ENCODE measurements around the gene TOR4A.
A peak's percentile ranks its signal among the peaks of the same experiment; 100 is the strongest.
"Not testable (repeated sequence)": the region's sequence is repeated elsewhere in the genome, so short reads cannot be mapped to it uniquely, and the experiment has no call there.

The TOR4A gene

DNA sequence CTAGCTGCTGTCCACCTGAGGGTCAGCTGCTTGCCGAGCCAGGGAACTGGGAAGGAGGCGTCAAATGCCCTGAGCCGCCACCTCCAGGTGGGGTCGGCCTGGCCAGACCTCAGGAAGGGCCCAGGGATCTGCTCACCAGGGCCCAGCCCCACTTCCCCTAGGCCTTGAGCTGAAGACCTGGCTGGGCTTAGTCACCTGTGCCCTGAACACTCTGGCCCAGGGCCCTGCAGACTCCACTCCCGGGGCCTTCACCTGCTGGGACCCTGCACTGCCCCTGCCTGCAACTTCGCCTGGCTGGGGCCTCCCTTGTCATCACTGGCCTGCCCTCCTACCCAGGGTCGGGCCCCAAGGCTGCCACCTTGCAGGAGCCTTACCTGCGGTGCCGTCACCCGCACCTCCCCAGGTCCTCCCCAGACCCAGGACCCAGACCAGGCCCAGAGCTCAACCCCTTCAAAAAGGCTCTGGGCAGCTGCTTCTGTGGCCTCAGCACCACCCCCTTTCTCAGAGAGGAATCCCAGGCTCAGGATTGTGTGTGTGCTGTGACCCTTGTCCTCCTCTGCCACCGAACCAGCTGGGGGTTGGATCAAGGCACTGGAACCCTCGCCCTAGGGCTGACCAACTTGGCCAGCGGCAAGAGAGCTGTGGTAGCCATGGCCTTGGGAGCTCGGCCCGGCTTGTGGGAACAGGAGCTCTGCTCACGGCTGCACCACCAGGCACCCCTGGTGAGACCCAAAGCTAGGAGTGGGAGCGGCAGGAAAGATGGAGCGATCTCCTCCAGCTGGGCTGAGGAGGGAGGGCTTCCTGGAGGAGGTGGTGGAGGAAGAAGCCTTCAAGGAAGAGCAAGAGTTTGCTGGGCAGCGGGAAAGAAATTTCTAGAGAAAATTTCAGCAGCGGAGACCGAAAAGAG is 23.6 kb upstream of the TOR4A start:
- DNase-seq, result no peak

DNA sequence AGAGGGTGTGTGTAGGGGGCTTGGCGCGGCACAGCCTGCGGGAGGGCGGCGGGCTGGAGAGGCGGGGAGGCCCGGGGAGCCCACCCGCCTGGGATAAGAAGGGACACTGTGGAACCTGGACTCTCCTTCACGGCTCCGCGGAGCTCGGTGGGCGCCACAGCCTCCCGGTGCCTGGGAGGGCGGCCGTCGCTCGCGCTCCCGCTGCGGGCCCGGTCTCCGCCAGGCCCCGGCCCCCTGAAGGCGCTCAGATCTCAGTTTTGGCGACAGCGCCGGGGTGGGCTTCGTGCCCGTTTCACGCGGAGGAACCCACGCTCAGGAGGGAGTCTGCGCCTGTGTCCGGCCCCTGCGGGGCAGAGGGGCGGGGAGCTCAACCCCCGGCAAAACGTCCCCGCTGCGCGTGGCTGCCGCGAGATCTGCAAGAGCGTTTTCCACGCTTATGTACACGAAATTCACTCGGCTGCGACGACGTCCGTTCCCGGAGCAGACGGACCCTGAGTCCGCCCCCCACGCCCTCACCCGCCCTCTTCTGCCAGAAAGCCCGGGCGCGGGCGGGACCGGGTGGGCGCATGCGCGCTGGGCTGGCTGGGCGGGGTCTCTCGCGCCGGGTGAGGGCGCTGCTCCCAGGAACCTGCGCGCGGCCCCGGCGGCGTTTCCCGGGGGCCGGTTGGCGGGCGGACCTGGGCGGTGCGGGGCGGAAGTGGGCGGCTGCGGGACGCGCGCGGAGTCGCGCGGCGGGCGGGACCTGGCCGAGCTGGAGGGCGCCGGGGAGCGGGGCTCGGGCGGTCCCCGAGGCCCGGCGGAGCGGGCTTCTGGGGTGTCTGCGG is 22.7 kb upstream of the TOR4A start, which contains the start of gene NELFB:
Gene NELFB (plus strand): TSS at position 704 of the 824 bp plus-strand sequence.
- peak; percentile 76 to 95 for DNase-seq

DNA sequence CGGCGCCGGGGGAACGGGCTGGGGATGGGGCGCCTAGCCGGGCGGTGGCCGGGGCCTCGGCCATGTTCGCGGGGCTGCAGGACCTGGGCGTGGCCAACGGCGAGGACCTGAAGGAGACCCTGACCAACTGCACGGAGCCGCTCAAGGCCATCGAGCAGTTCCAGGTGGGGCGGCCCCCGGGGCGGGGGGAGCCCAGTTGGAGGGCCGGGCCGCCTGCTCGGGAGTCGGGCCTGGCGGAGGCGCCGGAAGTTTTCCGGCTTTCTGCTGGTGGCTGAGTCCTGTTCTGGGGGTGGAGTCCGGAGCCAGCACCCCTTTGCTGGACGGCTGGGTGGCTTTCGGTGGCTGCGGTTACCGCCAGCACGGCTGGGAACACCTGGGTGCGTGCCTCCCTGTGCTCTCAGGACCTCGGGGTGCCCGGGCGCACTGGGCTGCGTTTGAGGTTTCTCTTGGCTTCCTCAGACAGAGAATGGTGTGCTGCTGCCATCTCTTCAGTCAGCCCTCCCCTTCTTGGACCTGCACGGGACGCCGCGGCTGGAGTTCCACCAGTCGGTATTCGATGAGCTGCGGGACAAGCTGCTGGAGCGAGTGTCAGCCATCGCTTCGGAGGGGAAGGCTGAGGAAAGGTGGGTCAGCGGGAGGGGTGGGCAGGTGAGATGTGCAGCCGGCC is 21.9 kb upstream of the TOR4A start:
- peak; percentile 17 to 19 for DNase-seq

DNA sequence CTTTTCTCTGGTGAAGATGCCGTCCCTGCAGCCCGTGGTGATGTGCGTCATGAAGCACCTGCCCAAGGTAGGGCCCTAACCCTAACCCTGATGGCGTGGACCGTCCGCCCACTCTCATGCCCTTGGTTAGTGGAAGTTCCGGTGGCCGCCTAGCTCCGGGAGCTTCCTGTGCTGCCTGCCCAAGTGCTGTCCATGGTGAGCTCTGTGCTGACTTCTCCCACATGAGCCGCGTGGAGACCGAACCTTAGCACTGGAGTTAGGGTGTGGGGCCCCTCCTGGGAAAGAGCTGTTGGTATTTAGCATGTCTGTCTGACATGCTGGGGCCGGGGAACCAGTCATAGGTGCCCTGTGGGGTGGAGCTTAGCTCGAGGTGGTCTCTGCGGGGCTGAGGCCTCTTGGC is 21.2 kb upstream of the TOR4A start:
- DNase-seq, result no peak

DNA sequence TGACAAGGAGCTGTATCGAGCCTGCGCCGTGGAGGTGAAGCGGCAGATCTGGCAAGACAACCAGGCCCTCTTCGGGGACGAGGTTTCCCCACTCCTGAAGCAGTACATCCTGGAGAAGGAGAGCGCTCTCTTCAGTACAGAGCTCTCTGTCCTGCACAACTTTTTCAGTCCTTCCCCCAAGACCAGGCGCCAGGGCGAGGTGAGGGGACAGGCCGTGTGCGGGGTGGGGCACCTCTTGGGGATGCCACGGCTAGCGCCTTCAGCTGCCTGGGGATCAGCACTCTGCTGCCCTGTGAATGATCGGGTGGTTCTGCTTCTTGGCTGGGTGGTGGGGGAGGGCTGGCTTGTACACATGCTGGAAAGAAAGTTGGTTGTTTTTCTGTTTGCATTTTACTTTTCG is 20.7 kb upstream of the TOR4A start:
- DNase-seq, result no peak

DNA sequence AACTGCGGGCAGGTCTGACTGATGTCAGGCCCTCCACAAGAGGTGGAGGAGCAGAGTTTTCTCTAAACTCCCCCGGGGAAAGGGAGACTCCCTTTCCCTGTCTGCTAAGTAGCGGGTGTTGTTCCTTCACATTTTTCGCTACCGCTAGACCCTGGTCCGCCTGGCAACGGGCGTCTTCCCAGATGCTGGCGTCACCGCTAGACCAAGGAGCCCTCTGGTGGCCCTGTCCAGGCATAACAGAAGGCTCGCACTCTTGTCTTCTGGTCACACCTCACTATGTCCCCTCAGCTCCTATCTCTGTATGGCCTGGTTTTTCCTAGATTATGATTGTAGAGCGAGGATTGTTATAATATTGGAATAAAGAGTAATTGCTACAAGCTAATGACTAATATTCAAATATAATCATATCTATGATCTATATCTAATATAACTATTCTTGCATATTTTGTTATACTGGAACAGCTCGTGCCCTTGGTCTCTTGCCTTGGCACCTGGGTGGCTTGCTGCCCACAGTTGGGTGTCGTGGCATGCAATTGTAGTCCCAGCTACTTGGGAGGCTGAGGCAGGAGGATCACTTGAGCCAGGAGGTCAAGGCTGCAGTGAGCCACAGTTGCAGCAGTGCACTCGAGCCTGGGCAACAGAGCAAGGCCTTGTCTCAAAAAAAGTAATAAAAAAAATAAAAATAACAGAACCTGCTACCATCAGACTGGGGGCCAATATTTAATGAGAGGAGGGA is 15.2 kb upstream of the TOR4A start:
- not testable (repeated sequence) for DNase-seq

DNA sequence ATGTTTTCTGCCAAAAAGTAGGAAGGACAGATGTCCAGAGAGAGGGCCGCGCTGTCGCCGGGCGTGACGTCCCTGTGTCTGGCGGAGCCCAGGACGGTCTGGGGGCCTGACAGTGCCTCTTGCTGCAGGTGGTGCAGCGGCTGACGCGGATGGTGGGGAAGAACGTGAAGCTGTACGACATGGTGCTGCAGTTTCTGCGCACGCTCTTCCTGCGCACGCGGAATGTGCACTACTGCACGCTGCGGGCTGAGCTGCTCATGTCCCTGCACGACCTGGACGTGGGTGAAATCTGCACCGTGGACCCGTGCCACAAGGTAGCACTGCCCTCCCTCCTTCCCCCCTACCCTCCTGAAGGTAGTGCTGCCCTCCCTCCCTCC is 14.6 kb upstream of the TOR4A start:
- no peak for DNase-seq

DNA sequence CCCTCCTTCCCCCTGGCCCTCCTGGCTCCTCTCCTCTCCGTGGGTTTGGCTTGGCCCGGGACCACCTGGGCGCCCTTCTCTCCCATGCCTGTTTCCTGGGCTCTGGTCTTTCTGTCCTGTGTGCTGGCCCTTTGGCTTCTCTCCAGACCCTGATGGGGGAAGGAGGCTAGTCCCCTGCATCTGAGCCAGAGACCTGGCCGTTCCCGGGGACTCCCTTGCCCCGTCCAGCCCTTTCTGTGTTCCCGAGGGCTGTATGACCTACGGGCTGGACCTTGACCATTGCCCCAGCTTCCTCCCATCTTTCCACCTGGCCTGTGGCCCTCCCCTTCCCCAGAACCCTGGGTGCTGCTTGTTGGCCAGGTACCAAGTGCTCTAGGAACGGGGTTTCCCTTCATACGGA is 14.0 kb upstream of the TOR4A start:
- DNase-seq, result no peak

DNA sequence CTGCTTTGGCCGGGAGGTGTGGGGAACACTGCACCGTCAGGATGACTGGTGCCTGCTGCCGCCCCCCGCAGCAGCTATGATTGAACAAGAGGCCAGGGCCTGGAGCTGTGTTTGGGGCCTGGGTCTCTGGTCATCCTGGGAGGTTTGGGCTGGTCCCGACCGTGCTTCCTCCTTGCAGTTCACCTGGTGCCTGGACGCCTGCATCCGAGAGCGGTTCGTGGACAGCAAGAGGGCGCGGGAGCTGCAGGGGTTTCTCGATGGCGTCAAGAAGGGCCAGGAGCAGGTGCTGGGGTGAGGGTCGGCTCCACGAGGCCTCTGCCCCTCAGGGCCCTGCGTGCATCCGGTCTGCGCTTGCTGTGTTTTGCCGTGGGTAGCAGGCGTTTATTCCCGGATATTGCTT is 13.5 kb upstream of the TOR4A start:
- DNase-seq, result no peak

DNA sequence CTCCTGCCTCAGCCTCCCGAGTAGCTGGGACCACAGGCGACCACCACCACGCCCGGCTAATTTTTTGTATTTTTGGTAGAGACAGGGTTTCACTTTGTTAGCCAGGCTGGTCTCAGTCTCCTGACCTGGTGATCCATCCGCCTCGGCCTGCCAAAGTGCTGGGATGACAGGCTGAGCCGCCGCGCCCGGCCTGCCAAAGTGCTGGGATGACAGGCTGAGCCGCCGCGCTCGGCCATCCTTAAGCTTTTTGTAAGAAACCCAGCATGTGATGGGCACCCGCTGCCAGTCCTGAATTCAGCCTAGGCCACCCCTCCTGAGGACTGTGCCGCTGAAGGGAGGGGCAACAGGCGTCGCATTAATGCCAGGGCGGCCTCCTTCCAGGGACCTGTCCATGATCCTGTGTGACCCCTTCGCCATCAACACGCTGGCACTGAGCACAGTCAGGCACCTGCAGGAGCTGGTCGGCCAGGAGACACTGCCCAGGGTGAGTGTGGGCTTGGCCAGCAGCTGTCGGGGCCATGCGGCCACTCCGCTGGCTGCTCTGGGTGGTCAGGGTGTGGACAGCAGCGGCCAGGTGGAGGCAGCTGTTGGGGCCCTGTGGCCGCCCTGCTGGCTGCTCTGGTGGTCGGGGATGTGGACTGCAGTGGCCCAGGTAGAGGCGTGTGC is 11.9 kb upstream of the TOR4A start:
- no peak for DNase-seq

DNA sequence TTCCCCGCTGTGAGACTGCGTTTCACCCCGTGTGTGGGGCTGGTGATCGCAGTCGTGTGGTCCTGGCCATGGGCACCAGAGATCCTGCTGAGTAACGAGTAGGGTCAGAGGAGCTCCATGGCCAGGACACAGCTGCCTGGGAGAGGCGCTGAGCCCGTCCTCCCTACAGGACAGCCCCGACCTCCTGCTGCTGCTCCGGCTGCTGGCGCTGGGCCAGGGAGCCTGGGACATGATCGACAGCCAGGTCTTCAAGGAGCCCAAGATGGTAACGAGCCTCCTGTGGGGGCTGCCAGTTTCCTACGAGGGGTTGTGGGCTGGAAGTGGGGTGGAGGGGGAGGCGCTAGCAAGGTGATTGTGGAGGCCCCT is 11.4 kb upstream of the TOR4A start:
- DNase-seq, result no peak

DNA sequence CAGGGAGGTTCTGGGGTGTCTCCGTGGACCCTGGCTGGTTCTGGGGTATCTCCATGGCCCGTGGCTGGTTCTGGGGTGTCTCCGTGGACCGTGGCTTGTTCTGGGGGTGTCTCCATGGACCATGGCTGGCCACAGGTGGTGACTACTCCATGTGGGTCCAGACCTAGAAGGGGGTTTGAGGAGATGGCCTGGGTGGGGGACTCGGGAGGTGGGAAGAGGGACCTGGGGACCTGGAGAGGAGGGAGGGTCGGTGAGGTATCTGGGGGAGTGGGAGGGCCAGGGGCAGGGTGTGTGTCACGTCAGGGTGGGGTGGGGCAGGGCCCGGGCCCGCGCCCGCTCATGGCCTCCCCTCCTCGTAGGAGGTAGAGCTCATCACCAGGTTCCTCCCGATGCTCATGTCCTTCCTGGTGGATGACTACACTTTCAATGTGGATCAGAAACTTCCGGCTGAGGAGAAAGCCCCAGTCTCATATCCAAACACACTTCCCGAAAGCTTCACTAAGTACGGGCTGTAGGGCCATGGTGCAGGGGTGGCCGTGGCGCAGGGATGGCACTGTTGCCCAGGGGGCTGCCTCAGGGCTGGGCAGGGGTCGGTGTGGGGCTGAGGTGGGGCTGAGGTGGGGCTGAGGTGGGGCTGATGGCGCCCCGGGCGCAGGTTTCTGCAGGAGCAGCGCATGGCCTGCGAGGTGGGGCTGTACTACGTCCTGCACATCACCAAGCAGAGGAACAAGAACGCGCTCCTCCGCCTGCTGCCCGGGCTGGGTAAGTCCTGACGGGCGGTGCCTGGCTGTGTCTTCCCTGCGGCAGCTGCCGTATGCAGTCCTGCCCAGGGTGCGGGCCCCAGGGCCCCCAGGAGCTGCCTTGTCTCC is 10.7 kb upstream of the TOR4A start:
- no peak for DNase-seq

DNA sequence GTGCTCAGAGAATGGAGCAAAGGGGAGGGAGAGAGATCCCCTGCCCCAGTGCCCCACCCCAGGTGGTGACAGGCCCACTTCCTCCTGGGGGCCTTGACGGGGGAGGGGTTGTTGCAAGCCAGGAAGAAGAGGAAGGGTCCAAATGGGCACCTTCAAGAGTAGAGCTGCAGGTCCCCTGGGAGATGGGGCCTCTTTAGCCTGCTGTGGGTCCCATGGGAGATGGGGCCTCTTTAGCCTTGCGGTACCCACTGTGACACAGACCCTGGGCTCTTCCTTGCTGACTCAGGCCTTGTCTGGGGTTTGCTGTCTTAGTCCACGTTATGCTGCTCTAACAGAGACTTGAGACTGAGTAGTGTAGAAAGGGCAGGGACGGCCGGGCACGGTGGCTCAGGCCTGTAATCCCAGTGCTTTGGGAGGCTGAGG is 9.6 kb upstream of the TOR4A start:
- no peak for DNase-seq

DNA sequence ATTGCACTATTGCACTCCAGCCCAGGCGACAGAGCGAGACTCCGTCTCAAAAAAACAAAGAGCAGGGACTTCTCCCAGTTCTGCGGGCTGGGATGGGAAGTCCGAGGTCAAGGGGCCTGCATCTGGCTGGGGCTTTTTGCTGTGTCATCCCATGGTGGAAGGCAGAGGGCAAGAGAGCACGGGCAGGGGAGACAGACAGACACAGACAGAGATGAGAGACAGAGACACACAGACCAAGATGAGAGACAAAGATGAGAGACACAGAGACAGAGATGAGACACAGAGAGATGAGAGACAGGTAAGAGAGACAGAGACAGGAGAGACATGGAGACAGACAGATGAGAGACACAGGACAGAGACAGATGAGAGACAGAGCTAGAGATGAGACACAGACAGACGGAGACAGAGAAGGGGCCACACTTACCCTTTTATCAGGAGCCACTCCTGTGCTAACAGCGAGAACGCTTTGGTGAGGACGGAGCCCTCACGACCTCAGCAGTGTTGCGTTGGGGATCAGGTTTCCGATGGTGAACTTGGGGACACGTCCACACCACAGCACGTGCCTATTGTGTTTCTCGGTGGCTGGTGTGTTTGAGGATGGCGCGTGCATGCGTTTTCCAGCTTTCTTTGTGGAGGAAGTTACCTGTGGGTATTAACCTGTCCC is 8.9 kb upstream of the TOR4A start:
- DNase-seq, result peak; percentile 11 to 38

DNA sequence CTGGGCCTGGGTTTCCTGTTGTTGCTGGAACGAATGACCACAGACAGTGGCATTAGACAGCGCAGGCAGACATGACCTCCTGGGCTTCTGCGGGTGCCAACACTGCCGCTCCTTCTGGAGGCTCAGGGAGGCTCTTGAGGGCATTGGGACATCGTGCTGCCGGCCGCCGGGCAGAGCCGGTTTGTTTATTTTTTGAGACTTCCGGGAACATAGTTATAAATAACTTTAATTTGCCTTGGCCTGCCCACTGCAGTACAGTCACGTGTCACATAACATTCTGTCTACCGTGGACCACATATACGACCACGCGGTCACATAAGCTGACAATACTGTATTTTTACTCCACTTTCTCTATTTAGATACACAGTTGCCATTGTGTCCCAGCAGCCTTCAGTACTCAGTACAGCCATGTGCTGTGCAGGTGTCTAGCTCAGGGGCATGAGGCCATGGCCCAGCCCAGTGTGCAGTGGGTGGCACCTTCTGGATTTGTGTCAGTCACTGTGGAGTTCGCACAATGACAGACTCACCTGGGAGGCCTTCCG is 8.2 kb upstream of the TOR4A start:
- no peak for DNase-seq

DNA sequence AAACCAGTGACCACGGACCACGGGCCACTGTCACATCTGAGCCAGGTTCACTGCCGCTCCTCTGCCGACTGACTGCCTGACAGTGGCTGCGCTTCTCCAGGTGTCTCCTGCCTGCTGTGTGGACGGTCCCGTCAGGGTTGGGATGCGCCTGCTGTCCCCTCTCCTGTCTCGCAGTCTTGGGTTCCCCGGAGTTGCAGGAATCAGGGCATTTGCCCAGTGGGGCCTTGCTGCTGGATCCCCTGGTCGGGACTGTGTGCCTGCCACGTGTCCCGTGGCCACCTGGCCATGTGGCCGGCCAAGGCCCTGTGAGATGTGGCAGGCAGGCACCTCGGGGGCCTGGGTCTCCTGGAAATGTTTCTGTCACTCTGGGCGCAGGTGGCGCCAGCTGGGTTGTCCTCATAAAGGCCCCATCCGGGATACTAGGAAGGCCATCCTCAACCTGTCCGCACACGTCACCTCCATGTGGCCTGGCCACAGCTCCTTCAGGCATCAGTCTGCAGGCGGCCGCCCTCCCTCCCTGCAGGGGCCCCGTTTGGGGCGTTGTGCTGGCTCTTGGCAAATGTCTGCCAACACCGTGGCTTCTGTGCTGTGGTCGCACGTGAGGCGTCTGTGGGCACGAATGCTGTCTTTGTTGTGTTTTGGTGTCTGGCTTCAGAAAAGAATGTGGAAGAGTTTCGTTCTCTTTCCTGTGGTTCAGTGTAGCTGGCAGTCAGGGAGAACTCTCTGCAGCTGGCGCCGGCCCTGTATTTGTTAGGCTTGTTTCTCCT is 6.4 kb upstream of the TOR4A start:
- DNase-seq, result no peak

DNA sequence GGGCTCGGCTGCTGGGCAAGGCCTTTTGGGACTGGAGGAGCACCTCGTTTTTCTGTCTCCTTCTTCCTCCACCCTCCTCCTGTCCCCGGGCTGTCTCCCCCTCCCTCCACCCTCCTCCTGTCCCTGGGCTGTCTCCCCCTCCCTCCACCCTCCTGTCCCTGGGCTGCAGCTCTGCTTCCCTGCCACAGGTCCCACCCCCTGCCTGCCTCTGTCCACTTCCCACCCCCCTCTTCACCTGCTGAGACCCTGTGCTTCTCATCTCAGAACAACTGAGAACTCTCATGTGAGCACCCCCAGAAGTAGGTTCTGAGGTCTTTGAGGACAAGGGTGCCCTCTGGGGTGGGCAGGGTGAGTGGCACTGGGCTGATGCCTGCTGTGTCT is 5.8 kb upstream of the TOR4A start:
- no peak for DNase-seq

DNA sequence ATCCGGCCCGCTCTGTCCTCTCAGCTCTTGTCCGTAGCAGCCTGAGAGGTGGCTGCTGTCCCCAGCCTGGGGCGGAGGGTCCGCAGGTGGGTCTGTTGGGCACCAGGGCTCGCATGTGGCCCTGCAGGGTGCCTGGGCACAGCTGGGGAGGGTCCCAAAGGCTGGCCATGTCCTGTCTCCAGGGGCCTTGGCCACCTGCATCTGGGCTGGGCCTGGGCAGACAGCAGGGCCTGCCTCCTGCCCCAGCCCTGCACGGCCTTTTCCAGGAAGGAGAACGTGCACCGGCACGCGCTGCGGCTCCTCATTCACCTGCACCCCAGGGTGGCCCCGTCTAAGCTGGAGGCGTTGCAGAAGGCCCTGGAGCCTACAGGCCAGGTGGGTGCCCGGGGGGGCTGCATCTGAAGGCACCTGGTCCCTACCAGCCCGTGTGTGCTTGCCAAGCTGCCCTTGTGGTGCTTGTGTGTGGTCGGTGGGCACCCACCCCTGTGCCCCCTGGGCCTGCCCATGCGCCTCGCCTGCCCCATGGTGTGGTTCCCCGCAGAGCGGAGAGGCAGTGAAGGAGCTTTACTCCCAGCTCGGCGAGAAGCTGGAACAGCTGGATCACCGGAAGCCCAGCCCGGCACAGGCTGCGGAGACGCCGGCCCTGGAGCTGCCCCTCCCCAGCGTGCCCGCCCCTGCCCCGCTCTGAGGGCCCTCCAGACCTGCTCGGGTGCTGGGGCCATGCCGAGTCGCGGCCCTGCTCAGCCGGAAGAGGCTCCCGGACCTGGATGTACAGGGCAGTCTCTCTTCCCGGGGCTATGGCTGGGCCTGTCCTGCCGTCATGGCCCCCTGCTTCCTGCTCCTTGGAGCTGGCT is 5.1 kb upstream of the TOR4A start:
- no peak for DNase-seq

DNA sequence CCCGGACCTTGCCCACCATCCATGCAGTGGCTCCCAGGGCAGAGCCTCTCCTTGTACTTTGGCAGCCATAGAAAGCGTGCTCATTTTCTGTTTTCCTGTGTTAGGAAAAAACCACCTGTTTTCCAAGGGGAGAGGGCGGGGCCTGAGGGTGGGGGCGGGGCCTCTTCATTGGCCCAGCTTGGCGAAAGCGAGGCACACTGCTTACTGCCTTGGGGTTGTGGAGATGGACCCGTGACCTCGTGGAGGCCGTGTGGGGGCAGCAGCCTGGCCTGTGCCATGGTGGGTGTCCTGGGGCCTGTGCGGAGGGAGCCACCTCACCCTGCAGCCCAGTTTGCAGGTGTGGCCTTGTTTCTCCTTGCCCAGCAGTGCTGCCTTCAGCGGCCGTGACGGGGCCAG is 4.4 kb upstream of the TOR4A start:
- DNase-seq, result no peak
